Colonic mucosa (tissue), 4 donors: ENCODE data around the gene CGN. TPM values are rescaled to one million over a fixed set of nuclear protein-coding genes. Genes with fewer than 3 reads are reported as not detected.
"Not testable (repeated sequence)": the region's sequence is repeated elsewhere in the genome, so short reads cannot be mapped to it uniquely, and the experiment has no call there.

Experiments used
- DNase-seq: peaks from one replicate; pipeline ENCODE4 v3.0.0-alpha.2; 2020
- H3K27ac ChIP-seq: fragments of 200-600 bp; one replicate; pipeline ENCODE4 v1.8.0; 2021
- H3K27me3 ChIP-seq: fragments of 200-600 bp; one replicate; pipeline ENCODE4 v1.8.0; 2021
- H3K36me3 ChIP-seq: fragments of 200-600 bp; one replicate; pipeline ENCODE4 v1.8.0; 2021
- H3K4me1 ChIP-seq: fragments of 200-600 bp; one replicate; pipeline ENCODE4 v1.8.0; 2021; ENCODE audit warnings: mild to moderate bottlenecking
- H3K4me3 ChIP-seq: fragments of 200-600 bp; one replicate; pipeline ENCODE4 v1.8.0; 2021
- H3K9ac ChIP-seq, 2 donors: one replicate each; pipeline ENCODE4 v1.7.0; 2013; ENCODE audit warnings: control low read depth in 2 of 2, low read depth in 2 of 2, low read length in 2 of 2
- H3K9me3 ChIP-seq: fragments of 200-600 bp; one replicate; pipeline ENCODE4 v1.8.0; 2021
- intact Hi-C: fragments of 100-400 bp; cut with DNase I; formaldehyde crosslinking; loops from one replicate; pipeline ENCODE4 v1.14.1; 2022
- total RNA-seq, 2 donors: library from RNA; stranded (reverse); fragmentation: NEBNext Ultra II Directional in 1 of 2; extraction: Animal tissue kit (Norgen Biotek cat#: 25700) in 1 of 2; gene quantifications; one replicate each; pipeline ENCODE4 v1.2.1, GENCODE V29; 2021
- TF ChIP-seq, protein P1 (sequence below): fragments of 200-600 bp; IDR thresholded peaks from one replicate; pipeline ENCODE4 v1.8.0; 2022; ENCODE audit warnings: antibody characterized with exemption, mild to moderate bottlenecking
- donor health status: healthy.
- donor health status: DM: no; HTN: no; CAD: no.
- donor health status: DM: no; HTN: no; CAD: no.

Gene CGN
- total RNA-seq, 2 donors from 2014 or later: 118 to 148 TPM

DNA sequence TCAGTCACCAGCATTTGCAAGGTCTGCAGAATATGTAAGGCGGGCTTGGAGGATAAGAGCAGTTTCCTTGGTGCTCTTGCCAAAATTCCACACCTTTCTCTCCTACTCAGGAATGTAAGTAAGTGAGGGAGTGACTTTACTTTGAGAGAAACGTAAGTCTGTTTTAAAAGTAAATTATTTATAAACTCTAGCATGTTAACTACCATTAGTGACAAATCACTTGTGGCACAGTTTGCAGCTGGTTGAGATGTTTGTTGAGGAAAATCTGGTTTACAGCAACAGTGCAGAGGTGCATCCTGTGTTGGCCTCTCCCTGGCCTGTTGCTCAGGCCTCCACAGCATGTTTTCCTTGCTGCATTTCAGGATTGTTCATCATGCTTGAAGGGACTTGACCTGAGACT is 8.5 kb downstream of the CGN start:
- Histone ChIP-seq H3K9ac (no peak overlapping the region), H3K4me1 (no peaks in the 10 kb centered on the region), H3K27me3 (no peaks in the 10 kb centered on the region), H3K36me3 (peaks cover 8% of the 10 kb centered on the region), H3K4me3 (no peak overlapping the region), H3K9me3 (no peaks in the 10 kb centered on the region), H3K27ac (no peak overlapping the region)
- intact Hi-C loops: no loop called here
- TF ChIP-seq, protein P1, sequence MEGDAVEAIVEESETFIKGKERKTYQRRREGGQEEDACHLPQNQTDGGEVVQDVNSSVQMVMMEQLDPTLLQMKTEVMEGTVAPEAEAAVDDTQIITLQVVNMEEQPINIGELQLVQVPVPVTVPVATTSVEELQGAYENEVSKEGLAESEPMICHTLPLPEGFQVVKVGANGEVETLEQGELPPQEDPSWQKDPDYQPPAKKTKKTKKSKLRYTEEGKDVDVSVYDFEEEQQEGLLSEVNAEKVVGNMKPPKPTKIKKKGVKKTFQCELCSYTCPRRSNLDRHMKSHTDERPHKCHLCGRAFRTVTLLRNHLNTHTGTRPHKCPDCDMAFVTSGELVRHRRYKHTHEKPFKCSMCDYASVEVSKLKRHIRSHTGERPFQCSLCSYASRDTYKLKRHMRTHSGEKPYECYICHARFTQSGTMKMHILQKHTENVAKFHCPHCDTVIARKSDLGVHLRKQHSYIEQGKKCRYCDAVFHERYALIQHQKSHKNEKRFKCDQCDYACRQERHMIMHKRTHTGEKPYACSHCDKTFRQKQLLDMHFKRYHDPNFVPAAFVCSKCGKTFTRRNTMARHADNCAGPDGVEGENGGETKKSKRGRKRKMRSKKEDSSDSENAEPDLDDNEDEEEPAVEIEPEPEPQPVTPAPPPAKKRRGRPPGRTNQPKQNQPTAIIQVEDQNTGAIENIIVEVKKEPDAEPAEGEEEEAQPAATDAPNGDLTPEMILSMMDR: no peak
- no peak for DNase-seq

GRCh38 chr1:151520359-151520758 is 9.2 kb downstream of the CGN start:
- Histone ChIP-seq H3K27ac (no peak overlapping the region), H3K4me1 (no peaks in the 10 kb centered on the region), H3K9me3 (no peaks in the 10 kb centered on the region), H3K9ac (no peak overlapping the region), H3K36me3 (peaks cover 8% of the 10 kb centered on the region), H3K4me3 (no peak overlapping the region), H3K27me3 (no peaks in the 10 kb centered on the region)
- DNase-seq: no peak
- intact Hi-C loops: no loop called here
- TF ChIP-seq, protein P1: no peak

- intact Hi-C loops, H3K9me3 ChIP-seq, H3K27ac ChIP-seq, H3K4me1 ChIP-seq, H3K9ac ChIP-seq, DNase-seq, H3K4me3 ChIP-seq, H3K27me3 ChIP-seq, H3K36me3 ChIP-seq: not testable (repeated sequence)
Measured at GRCh38 chr1:151522427-151522826, 11.2 kb downstream of the CGN start.

GRCh38 chr1:151523326-151523725 is 12.1 kb downstream of the CGN start:
- Histone ChIP-seq H3K9me3 (no peaks in the 10 kb centered on the region), H3K4me1 (no peaks in the 10 kb centered on the region), H3K27me3 (no peaks in the 10 kb centered on the region), H3K36me3 (peaks cover 8% of the 10 kb centered on the region), H3K9ac (no peak overlapping the region), H3K27ac (no peak overlapping the region), H3K4me3 (no peak overlapping the region)
- DNase-seq: no peak
- TF ChIP-seq, protein P1: no peak
- intact Hi-C loops: no loop called here

- intact Hi-C loops: no loop called here
- H3K9ac ChIP-seq: no peak overlapping the region
- H3K36me3 ChIP-seq: peaks cover 8% of the 10 kb centered on the region
- TF ChIP-seq, protein P1: no peak
- no peak for DNase-seq
- no peak overlapping the region for H3K4me3 ChIP-seq
- no peaks in the 10 kb centered on the region for H3K4me1 ChIP-seq
- H3K9me3 ChIP-seq: no peaks in the 10 kb centered on the region
- no peaks in the 10 kb centered on the region for H3K27me3 ChIP-seq
- H3K27ac ChIP-seq: no peak overlapping the region
Measured at GRCh38 chr1:151524736-151525135, 13.5 kb downstream of the CGN start.

DNA sequence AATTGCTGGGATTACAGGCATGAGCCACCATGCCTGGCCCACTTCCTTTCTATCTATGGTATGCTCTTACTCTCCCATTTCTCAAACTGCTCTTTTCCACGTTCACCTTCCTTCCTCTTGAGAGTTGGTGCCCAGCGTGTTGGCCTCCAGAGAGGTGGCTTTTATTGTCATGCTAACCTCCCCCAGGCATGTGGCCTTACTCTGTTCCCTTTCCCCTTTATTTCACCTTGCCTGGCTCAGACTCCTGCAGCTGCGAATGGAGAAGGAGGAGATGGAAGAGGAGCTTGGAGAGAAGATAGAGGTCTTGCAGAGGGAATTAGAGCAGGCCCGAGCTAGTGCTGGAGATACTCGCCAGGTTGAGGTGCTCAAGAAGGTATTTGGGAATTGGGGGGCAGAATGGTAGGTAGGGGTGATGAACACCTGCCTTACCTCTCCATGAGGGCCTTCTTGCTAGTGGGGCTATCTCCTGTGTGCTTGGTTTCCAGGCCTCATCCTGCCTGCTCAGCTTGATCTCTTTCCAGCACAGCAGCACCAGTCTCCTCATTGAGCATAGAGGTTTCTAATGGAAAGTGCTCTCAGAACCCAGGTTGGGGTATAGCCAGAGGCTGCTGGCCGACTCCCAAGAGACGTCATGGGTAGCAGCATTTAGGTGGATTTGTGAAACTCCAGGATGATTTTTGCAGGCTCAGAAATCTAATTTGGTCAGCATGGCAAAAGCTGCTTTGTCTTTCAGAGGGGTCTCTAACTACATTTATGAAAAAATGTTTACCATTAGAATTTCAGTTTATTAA is 15.7 kb downstream of the CGN start:
- H3K27ac ChIP-seq: no peak overlapping the region
- intact Hi-C loops: no loop called here
- no peak overlapping the region for H3K9ac ChIP-seq
- H3K4me1 ChIP-seq: no peaks in the 10 kb centered on the region
- TF ChIP-seq, protein P1: no peak
- no peak for DNase-seq
- no peak overlapping the region for H3K4me3 ChIP-seq
- peaks cover 8% of the 10 kb centered on the region for H3K36me3 ChIP-seq
- H3K27me3 ChIP-seq: no peaks in the 10 kb centered on the region
- no peaks in the 10 kb centered on the region for H3K9me3 ChIP-seq
